ENCODE results near the gene DELE1.

GRCh38 chr5:141941307-141941706 lies 17.6 kb downstream of the DELE1 start:
- TF ChIP-seq POLR2AphosphoS5 (IDR thresholded peaks at IDR 0.05; ENCODE audit: low read depth, low read length), result no peak
- no peak for TF ChIP-seq REST (IDR thresholded peaks at IDR 0.05; ENCODE audit: insufficient read depth in 1 of 2, low read depth in 2 of 2, low read length in 2 of 2)

Data from PFSK-1 (cell line).